ENCODE measurements around the gene VCP. TPM values are rescaled to one million over a fixed set of nuclear protein-coding genes. Genes with fewer than 3 reads are reported as not detected.

Gene VCP
- polyA plus RNA-seq, 1 donor (not counting 4 experiments of a cell fraction or from before 2014, with no cell fraction given) = 414 TPM

DNA sequence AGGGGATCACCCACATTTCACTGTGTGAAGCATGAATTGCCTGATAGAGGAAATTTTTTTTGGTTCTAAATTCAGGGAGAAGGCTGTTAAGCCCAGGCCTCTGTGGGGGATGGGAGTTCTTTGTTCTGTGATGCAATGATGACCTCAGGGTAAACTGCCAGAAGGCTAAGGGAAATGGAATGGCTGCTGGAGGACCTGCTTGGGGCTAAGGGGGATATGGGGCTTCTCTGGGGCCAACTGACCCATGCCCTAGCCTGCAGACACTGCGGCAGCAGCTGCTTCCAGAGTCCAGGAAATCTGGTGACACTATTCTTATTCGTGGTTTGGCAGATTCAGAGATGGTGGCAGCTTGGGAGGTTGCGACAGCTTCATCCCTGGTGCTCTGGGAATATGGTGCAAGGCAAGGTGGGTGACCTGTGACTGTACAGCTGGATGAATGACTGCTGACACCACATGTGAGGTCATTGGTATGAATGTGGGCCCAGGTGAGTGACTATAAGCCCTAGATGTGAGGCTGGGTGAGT lies 30.3 kb downstream of the VCP start:
- no peak overlapping the region for H2AFZ ChIP-seq (ENCODE audit: control insufficient read depth, low read length)
- DNase-seq (ENCODE audit: low read depth, low spot score) (no peak), FAIRE-seq (peak; percentile 5)
- dilution Hi-C loops (cut with MboI; ENCODE audit: extremely low pct_ligation_motif_present, low sequenced_read_pairs) = no loop called here
- H3K9ac ChIP-seq (ENCODE audit: control insufficient read depth, extremely low read depth, insufficient read depth, low read length) = no peak overlapping the region
- H3K79me2 ChIP-seq (ENCODE audit: control insufficient read depth, insufficient read depth, low read length) = no peaks in the 10 kb centered on the region
- H4K20me1 ChIP-seq (ENCODE audit: control insufficient read depth, extremely low read depth, insufficient read depth, low read length) = no peaks in the 10 kb centered on the region
- peaks cover 3% of the 10 kb centered on the region in 2 experiments for H3K36me3 ChIP-seq (ENCODE audit: control insufficient read depth in 2 of 2, extremely low read depth in 1 of 2, insufficient read depth in 2 of 2, low read length in 2 of 2)
- no peaks in the 10 kb centered on the region for H3K9me3 ChIP-seq (ENCODE audit: control insufficient read depth, low read depth, low read length)
- no peaks in the 10 kb centered on the region for H3K9me1 ChIP-seq (ENCODE audit: control insufficient read depth, extremely low read depth, insufficient read depth, low read length)
- peaks cover 17% of the 10 kb centered on the region for H3K4me1 ChIP-seq (ENCODE audit: control insufficient read depth, extremely low read depth, insufficient read depth, low read length)
- no peak overlapping the region for H3K4me2 ChIP-seq (ENCODE audit: control insufficient read depth, extremely low read depth, insufficient read depth, low read depth, low read length)
- TF ChIP-seq EZH2 (IDR thresholded peaks at IDR 0.05; ENCODE audit: low read length) = no peak
- TF ChIP-seq, protein P1, sequence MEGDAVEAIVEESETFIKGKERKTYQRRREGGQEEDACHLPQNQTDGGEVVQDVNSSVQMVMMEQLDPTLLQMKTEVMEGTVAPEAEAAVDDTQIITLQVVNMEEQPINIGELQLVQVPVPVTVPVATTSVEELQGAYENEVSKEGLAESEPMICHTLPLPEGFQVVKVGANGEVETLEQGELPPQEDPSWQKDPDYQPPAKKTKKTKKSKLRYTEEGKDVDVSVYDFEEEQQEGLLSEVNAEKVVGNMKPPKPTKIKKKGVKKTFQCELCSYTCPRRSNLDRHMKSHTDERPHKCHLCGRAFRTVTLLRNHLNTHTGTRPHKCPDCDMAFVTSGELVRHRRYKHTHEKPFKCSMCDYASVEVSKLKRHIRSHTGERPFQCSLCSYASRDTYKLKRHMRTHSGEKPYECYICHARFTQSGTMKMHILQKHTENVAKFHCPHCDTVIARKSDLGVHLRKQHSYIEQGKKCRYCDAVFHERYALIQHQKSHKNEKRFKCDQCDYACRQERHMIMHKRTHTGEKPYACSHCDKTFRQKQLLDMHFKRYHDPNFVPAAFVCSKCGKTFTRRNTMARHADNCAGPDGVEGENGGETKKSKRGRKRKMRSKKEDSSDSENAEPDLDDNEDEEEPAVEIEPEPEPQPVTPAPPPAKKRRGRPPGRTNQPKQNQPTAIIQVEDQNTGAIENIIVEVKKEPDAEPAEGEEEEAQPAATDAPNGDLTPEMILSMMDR (optimal IDR thresholded peaks at IDR 0.05 in 1 of 3, IDR thresholded peaks at IDR 0.05 in 1 of 3, conservative IDR thresholded peaks at IDR 0.05 in 1 of 3; ENCODE audit: extremely low read depth in 1 of 3, insufficient read depth in 2 of 3, low read length in 3 of 3) = no peak
- no peak overlapping the region for H3K4me3 ChIP-seq (ENCODE audit: control insufficient read depth in 2 of 3, extremely low read depth in 1 of 3, insufficient read depth in 2 of 3, low read depth in 1 of 3, low read length in 3 of 3)
- no peaks in the 10 kb centered on the region for H3K27me3 ChIP-seq (ENCODE audit: control insufficient read depth, extremely low read depth, insufficient read depth, low read length)
- peak overlapping the region; percentile 5 for H3K27ac ChIP-seq (ENCODE audit: control insufficient read depth, insufficient read depth, low read length)

DNA sequence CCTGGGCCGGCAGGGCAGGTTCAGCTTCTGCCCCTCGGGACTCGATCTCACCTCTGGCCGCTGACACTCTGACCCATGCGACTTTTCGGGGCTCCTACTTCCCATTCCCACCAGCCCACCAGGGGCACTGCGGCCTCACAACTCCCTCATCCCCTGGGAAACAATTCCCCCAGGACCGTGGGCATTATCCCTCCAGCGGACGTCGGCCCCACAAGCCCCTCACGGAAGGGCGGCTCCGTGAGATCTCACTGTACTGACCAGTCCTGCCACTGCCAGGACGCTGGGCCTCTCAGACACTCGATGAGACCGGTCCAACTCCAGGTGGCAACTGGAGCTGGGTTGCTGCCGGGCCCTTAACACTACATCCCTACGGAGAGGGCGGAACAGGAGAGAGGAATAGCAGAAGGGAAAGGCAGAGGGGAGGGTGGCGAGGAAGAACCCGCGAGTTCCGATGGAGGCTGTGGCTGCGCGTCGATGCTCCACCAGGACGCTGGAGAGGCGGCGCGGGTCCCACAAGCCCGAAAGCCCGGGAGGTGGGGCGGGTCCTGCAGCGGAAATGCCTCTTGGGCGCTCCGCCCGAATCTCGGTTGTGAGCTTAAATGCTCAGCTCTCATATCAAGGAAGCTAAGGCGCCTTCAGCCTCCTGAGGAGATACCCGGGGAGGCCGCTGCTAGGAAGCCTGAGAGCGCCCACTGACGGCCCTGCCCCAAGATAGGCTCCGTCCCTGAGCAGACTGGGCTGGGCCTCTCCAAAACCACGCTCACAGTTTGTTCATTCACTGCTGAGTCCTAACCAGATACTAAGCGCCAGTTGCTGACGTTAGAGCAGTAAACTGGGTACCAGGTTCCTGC lies 36.3 kb downstream of the VCP start:
- H2AFZ ChIP-seq (ENCODE audit: control insufficient read depth, low read length) = peak overlapping the region; percentile 75

More for the DNA sequence above, 36.3 kb downstream of the VCP start:
- Histone ChIP-seq H3K9me3 (ENCODE audit: control insufficient read depth, low read depth, low read length) (no peaks in the 10 kb centered on the region), H4K20me1 (ENCODE audit: control insufficient read depth, extremely low read depth, insufficient read depth, low read length) (no peaks in the 10 kb centered on the region), H3K9ac (ENCODE audit: control insufficient read depth, extremely low read depth, insufficient read depth, low read length) (no peak overlapping the region), H3K27ac (ENCODE audit: control insufficient read depth, insufficient read depth, low read length) (no peak overlapping the region), H3K9me1 (ENCODE audit: control insufficient read depth, extremely low read depth, insufficient read depth, low read length) (no peaks in the 10 kb centered on the region), H3K27me3 (ENCODE audit: control insufficient read depth, extremely low read depth, insufficient read depth, low read length) (no peaks in the 10 kb centered on the region), H3K4me3 (ENCODE audit: control insufficient read depth in 2 of 3, extremely low read depth in 1 of 3, insufficient read depth in 2 of 3, low read depth in 1 of 3, low read length in 3 of 3) (peak overlapping the region in 2 of 3 experiments; percentile 20 to 49), H3K79me2 (ENCODE audit: control insufficient read depth, insufficient read depth, low read length) (no peaks in the 10 kb centered on the region), H3K36me3 (ENCODE audit: control insufficient read depth in 2 of 2, extremely low read depth in 1 of 2, insufficient read depth in 2 of 2, low read length in 2 of 2) (peaks cover 0 to 5% of the 10 kb centered on the region in 2 experiments), H3K4me1 (ENCODE audit: control insufficient read depth, extremely low read depth, insufficient read depth, low read length) (peaks cover 10% of the 10 kb centered on the region), H3K4me2 (ENCODE audit: control insufficient read depth, extremely low read depth, insufficient read depth, low read depth, low read length) (peak overlapping the region; percentile 47)
- dilution Hi-C loops (cut with MboI; ENCODE audit: extremely low pct_ligation_motif_present, low sequenced_read_pairs) = no loop called here
- DNase-seq (ENCODE audit: low read depth, low spot score) = no peak
- FAIRE-seq = no peak
- TF ChIP-seq EZH2 (IDR thresholded peaks at IDR 0.05; ENCODE audit: low read length) = no peak
- TF ChIP-seq, protein P1 (optimal IDR thresholded peaks at IDR 0.05 in 1 of 3, IDR thresholded peaks at IDR 0.05 in 1 of 3, conservative IDR thresholded peaks at IDR 0.05 in 1 of 3; ENCODE audit: extremely low read depth in 1 of 3, insufficient read depth in 2 of 3, low read length in 3 of 3) = peak in 1 of 3 experiments; percentile 18
